Measurements from ENCODE around the gene RINL. TPM values are rescaled to one million over a fixed set of nuclear protein-coding genes. Genes with fewer than 3 reads are reported as not detected.

Gene RINL
- total RNA-seq, 4 donors from 2014 or later = 6.4 to 18.7 (median 13.5) TPM

DNA sequence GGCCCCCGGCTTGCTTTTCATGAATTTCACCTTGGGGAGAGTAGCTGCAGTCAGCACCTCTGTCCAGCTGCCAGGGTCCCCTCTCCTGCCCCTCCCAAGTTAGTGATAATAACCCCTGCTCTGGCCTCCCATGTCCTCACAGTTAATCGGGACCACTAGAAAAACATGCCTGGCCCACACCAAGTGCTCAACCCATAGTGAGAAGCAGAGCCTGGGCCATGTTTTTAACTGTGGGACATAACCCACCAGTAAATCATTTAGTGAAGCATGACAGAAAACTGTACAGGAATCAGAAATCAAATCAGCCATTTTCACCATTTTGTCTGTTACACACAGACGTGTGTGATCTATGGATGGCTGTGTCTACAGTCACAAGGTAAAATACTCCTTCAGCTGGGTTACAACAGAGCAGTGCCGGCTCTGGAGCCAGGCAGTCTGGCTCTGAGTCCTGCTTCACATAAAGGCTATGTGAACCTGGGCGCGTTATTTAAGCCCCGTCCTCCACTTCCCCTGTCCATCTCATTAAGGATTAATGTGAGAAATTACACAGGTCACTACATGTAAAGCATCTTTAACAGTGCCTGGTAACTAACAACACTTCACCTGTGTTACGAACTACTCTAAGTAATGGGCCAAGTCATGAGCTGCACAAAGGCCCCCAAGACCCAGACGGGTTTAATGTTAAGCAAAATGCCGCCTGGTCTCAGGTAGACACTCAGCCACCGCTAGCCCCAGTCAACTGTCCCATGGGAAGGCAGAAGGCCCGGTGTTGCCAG is 38.9 kb downstream of the RINL start:
- no peak overlapping the region for H3K4me3 ChIP-seq (replicated peaks in 1 of 3)
- no peak for TF ChIP-seq POLR2A (IDR thresholded peaks at IDR 0.05)
- TF ChIP-seq, protein P1, sequence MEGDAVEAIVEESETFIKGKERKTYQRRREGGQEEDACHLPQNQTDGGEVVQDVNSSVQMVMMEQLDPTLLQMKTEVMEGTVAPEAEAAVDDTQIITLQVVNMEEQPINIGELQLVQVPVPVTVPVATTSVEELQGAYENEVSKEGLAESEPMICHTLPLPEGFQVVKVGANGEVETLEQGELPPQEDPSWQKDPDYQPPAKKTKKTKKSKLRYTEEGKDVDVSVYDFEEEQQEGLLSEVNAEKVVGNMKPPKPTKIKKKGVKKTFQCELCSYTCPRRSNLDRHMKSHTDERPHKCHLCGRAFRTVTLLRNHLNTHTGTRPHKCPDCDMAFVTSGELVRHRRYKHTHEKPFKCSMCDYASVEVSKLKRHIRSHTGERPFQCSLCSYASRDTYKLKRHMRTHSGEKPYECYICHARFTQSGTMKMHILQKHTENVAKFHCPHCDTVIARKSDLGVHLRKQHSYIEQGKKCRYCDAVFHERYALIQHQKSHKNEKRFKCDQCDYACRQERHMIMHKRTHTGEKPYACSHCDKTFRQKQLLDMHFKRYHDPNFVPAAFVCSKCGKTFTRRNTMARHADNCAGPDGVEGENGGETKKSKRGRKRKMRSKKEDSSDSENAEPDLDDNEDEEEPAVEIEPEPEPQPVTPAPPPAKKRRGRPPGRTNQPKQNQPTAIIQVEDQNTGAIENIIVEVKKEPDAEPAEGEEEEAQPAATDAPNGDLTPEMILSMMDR (IDR thresholded peaks at IDR 0.05) = no peak
- no peaks in the 10 kb centered on the region for H3K27me3 ChIP-seq
- no peaks in the 10 kb centered on the region for H3K4me1 ChIP-seq
- H3K36me3 ChIP-seq = peaks cover 86 to 88% of the 10 kb centered on the region in 2 donors
- 88 to 89% methylated on average over 11 to 12 of the region's 12 CpGs for WGBS, 2 donors
- H3K9me3 ChIP-seq = no peaks in the 10 kb centered on the region
- intact Hi-C loops (cut with DNase I) = no loop called here
- DNase-seq = no peak
- no peak overlapping the region for H3K27ac ChIP-seq

DNA sequence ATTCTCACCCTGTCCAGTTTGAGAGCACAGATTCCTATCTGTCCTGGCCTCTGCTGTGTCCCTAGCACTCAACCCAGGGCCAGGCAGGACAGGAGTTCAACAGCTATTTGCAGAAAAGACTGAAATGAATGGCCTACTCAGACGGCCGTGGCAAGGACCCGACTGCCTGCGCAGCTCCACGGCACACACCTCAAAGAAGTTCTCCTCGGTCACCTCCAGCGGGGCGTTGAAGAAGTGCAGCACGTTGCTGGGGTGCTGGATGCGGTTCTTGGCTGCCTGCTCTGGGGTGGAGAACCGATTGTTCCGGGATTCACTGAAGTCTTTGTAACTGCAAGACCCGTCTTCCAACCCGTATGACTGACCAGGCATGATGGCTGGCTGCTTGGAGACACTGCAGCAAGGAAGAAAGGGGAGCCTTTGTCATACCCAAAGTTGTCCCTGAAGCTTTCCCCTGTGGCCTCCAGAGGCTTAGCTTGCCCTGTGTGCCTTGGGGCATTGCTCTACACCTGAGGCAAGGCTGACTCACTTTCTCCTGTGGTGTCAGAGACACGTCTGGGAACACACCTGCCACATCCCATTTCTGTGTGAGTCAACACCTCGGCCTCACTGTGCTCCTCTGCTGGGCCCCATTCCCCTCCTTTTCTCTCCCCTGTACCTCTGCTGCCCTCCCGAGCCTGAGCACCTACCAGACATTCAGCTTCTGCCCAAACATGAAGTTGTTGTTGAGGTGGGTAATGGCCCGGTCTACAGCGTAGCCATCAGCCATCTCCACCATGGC is 39.7 kb downstream of the RINL start:
- no peak for TF ChIP-seq POLR2A (IDR thresholded peaks at IDR 0.05)
- TF ChIP-seq, protein P1 (IDR thresholded peaks at IDR 0.05) = no peak
- Histone ChIP-seq H3K27me3 (no peaks in the 10 kb centered on the region), H3K4me3 (replicated peaks in 1 of 3) (no peak overlapping the region), H3K27ac (no peak overlapping the region), H3K9me3 (no peaks in the 10 kb centered on the region), H3K4me1 (no peaks in the 10 kb centered on the region), H3K36me3 (peaks cover 78 to 81% of the 10 kb centered on the region in 2 donors)
- 83 to 91% methylated on average over 15 to 19 of the region's 19 CpGs for WGBS, 2 donors
- intact Hi-C loops (cut with DNase I) = no loop called here
- DNase-seq = no peak

DNA sequence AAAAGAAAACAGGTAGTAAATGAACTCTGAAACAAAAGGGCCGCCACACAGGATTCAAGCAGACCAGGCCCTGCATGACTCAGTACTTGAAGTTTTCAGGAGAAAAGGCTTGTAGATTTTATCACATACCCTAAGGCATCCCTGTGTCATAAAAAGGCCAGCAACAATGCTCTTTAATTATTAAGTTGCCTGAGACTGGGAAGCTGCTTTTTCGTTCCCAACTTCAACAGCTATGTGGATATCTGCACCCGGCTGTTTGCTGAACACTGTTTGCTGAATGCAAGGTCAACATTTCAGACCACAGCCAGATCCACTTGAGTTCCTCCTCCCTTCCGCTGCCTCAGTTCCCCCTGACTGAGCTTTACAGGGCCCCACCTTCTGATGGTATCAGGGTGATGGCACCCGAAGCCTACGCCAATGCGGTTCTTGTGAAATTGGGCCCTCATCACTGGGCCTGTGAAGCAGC is 40.4 kb downstream of the RINL start:
- H3K4me3 ChIP-seq (replicated peaks in 1 of 3) = no peak overlapping the region
- no peak for TF ChIP-seq POLR2A (IDR thresholded peaks at IDR 0.05)
- TF ChIP-seq, protein P1 (IDR thresholded peaks at IDR 0.05) = no peak
- H3K9me3 ChIP-seq = no peaks in the 10 kb centered on the region
- no peak for DNase-seq
- no peak overlapping the region for H3K27ac ChIP-seq
- H3K27me3 ChIP-seq = no peaks in the 10 kb centered on the region
- peaks cover 71 to 73% of the 10 kb centered on the region in 2 donors for H3K36me3 ChIP-seq
- 91 to 94% methylated on average over 7 of the region's 7 CpGs for WGBS, 2 donors
- intact Hi-C loops (cut with DNase I) = no loop called here
- H3K4me1 ChIP-seq = peaks cover 0 to 3% of the 10 kb centered on the region in 2 donors

DNA sequence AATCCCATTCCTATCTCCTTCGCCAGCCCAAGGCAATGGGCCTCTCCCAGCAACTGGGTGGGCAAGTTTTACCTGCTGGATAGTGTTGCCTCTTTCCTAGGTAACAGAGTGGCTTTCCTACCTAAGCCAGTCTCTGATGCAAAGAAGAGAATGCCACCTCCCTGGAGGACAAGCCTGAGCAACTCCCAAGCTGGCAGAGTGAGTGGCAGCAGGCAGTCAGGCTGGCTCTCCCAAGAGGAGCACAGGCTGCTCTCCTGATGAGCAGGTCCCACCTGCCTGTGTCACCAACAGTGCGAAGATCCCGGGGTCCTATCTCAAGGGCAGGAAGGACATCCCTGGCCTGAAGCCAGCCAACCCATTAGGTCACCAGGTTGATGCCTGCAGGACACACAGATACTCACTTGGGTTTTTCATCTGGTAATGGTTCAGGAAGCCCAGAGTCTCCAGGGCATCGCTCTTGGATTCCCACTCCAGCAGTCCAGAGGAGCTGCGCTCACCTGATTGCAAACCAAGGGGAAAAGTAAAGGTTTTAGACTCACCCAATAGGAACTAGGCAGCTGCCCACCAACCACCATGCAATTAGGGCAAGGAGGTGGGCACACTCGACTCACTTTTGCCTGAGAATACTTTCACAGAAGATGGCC is 41.0 kb downstream of the RINL start:
- H3K36me3 ChIP-seq = peaks cover 66 to 68% of the 10 kb centered on the region in 2 donors
- TF ChIP-seq, protein P1 (IDR thresholded peaks at IDR 0.05) = no peak
- TF ChIP-seq POLR2A (IDR thresholded peaks at IDR 0.05) = no peak
- H3K27me3 ChIP-seq = no peaks in the 10 kb centered on the region
- peaks cover 0 to 9% of the 10 kb centered on the region in 2 donors for H3K4me1 ChIP-seq
- intact Hi-C loops (cut with DNase I) = no loop called here
- no peak overlapping the region for H3K27ac ChIP-seq
- no peak for DNase-seq
- H3K4me3 ChIP-seq (replicated peaks in 1 of 3) = no peak overlapping the region
- no peaks in the 10 kb centered on the region for H3K9me3 ChIP-seq
- WGBS, 2 donors = 85 to 94% methylated on average over 3 to 6 of the region's 6 CpGs
